SU-DHL-6 (cell line): ENCODE measurements around the gene TICRR.

ENCODE experiments used
- H2AFZ ChIP-seq: fragments of 200-600 bp; sonication (generic); 2 replicates; pipeline ENCODE4 v1.6.1; 2014; ENCODE audit warnings: low read depth, mild to moderate bottlenecking, moderate library complexity, mixed read lengths, antibody characterized with exemption, low read length; ENCODE audit not compliant: severe bottlenecking
- H3F3A ChIP-seq: fragments of 200-600 bp; shearing (Covaris generic); 2 replicates; pipeline ENCODE4 v1.6.0; 2016; ENCODE audit warnings: antibody characterized with exemption, mild to moderate bottlenecking; ENCODE audit not compliant: insufficient read depth
- H3K27ac ChIP-seq: fragments of 200-600 bp; sonication (generic); 2 replicates; pipeline ENCODE4 v1.5.1; 2016; ENCODE audit warnings: low read depth, mild to moderate bottlenecking, low read length, moderate library complexity, mixed read lengths
- H3K27me3 ChIP-seq: fragments of 200-600 bp; sonication (generic), shearing (Covaris generic); 2 replicates; pipeline ENCODE4 v1.6.0; 2014; ENCODE audit warnings: mild to moderate bottlenecking, low read length
- H3K36me3 ChIP-seq: fragments of 200-600 bp; sonication (generic); 2 replicates; pipeline ENCODE4 v1.6.1; 2014; ENCODE audit warnings: mild to moderate bottlenecking, low read length, mixed read lengths
- H3K4me2 ChIP-seq: fragments of 300-600, 200-600 bp; shearing (Covaris generic), sonication (generic); 2 replicates; pipeline ENCODE4 v1.6.0; 2014; ENCODE audit warnings: low read length, low read depth, mild to moderate bottlenecking; ENCODE audit not compliant: poor library complexity, severe bottlenecking
- H3K4me3 ChIP-seq: fragments of 200-600 bp; sonication (generic); 2 replicates; pipeline ENCODE4 v1.5.1; 2014; ENCODE audit warnings: antibody characterized with exemption, low read length, mild to moderate bottlenecking, mixed read lengths; ENCODE audit not compliant: insufficient read depth, poor library complexity, severe bottlenecking
- H3K79me2 ChIP-seq: fragments of 200-600 bp; sonication (generic); 2 replicates; pipeline ENCODE4 v1.6.1; 2014; ENCODE audit warnings: mild to moderate bottlenecking, low read length, moderate library complexity; ENCODE audit not compliant: insufficient read depth
- H3K9ac ChIP-seq: fragments of 200-600 bp; sonication (generic); 2 replicates; pipeline ENCODE4 v1.7.0; 2014; ENCODE audit warnings: mild to moderate bottlenecking, low read length
- H3K9me2 ChIP-seq: fragments of 200-600 bp; sonication (generic); replicated peaks from 2 replicates; pipeline ENCODE4 v1.6.1; 2014; ENCODE audit warnings: low read length; ENCODE audit not compliant: insufficient read depth
- H3K9me3 ChIP-seq: fragments of 200-600 bp; sonication (generic); 2 replicates; pipeline ENCODE4 v1.6.1; 2014; ENCODE audit warnings: low read length, mixed read lengths; ENCODE audit not compliant: insufficient read depth
- H4K20me1 ChIP-seq: fragments of 200-600 bp; sonication (generic); 2 replicates; pipeline ENCODE4 v1.6.1; 2014; ENCODE audit warnings: low read depth, mild to moderate bottlenecking, antibody characterized with exemption, low read length, moderate library complexity, mixed read lengths
- EZH2phosphoT487 ChIP-seq: fragments of 200-600 bp; sonication (generic), shearing (Covaris generic); conservative IDR thresholded peaks from 2 replicates; pipeline ENCODE4 v1.6.1; 2018; ENCODE audit warnings: mild to moderate bottlenecking, antibody characterized with exemption, low read length, moderate library complexity, mixed read lengths
- TF ChIP-seq, protein P1 (sequence below): fragments of 200-600 bp; sonication (generic); IDR thresholded peaks from one replicate; pipeline ENCODE4 v1.5.1; 2017; ENCODE audit warnings: antibody characterized with exemption, mild to moderate bottlenecking, low read length, moderate library complexity; ENCODE audit not compliant: insufficient read depth, poor library complexity, severe bottlenecking

The TICRR gene

DNA sequence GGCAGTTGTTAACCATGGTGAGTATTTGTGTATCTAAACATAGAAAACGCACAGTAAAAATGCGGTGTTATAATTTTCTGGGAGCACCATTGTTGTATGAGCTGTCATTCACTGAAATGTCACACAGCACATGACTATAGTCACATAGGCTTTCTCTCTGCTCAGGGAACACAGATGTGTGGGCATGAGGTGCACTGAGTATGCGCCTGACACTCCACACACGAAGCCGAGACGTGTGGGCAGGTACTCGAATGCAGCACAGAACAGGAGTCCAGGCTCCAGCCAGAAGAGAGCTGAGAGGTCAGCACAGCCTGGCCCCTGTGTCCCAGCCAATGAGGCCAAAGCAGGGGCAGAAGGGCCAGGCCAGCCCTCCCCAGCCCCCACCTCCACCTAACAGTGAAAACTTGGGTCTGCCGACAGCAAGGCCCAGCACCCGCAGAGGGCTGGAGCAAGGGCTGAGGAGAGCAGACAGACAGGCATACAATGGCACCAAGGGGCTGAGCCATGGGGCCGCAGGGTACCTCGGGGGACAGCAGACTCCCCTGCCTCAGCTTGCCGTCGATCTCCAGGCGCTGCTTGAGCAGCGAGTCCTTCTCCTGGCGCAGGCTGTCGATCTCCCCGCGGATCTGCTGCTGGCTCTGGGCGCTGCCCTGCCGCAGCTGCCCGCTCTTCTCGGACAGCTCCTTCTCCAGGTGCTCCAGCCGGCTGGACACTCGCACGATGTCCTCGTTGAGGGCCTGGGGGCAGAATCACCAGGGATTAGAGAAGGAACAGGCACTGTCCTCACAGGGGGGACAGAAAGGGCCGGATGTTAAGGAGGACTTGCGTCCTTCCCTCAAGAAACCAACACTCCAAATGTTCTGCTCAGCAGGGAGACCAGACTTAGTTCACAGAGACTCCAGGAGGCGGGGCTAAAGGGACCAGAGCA lies 56.0 kb downstream of the TICRR start:
- Histone ChIP-seq H4K20me1 (no peaks in the 10 kb centered on the region), H2AFZ (no peak overlapping the region), H3K27me3 (no peaks in the 10 kb centered on the region), H3F3A (no peaks in the 10 kb centered on the region), H3K36me3 (no peaks in the 10 kb centered on the region), H3K79me2 (no peaks in the 10 kb centered on the region), H3K9ac (no peak overlapping the region), H3K9me3 (no peaks in the 10 kb centered on the region), H3K4me2 (no peak overlapping the region), H3K27ac (no peak overlapping the region), H3K9me2 (no peaks in the 10 kb centered on the region), H3K4me3 (no peak overlapping the region)
- TF ChIP-seq EZH2phosphoT487 = no peak
- TF ChIP-seq, protein P1, sequence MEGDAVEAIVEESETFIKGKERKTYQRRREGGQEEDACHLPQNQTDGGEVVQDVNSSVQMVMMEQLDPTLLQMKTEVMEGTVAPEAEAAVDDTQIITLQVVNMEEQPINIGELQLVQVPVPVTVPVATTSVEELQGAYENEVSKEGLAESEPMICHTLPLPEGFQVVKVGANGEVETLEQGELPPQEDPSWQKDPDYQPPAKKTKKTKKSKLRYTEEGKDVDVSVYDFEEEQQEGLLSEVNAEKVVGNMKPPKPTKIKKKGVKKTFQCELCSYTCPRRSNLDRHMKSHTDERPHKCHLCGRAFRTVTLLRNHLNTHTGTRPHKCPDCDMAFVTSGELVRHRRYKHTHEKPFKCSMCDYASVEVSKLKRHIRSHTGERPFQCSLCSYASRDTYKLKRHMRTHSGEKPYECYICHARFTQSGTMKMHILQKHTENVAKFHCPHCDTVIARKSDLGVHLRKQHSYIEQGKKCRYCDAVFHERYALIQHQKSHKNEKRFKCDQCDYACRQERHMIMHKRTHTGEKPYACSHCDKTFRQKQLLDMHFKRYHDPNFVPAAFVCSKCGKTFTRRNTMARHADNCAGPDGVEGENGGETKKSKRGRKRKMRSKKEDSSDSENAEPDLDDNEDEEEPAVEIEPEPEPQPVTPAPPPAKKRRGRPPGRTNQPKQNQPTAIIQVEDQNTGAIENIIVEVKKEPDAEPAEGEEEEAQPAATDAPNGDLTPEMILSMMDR = no peak

GRCh38 chr15:89631902-89632264 lies 56.6 kb downstream of the TICRR start:
- no peaks in the 10 kb centered on the region for H3K36me3 ChIP-seq
- no peaks in the 10 kb centered on the region for H4K20me1 ChIP-seq
- H3K79me2 ChIP-seq = no peaks in the 10 kb centered on the region
- no peak overlapping the region for H3K9ac ChIP-seq
- H3F3A ChIP-seq = no peaks in the 10 kb centered on the region
- H3K9me3 ChIP-seq = no peaks in the 10 kb centered on the region
- no peak overlapping the region for H2AFZ ChIP-seq
- TF ChIP-seq EZH2phosphoT487 = no peak
- TF ChIP-seq, protein P1 = no peak
- H3K27me3 ChIP-seq = no peaks in the 10 kb centered on the region
- H3K9me2 ChIP-seq = no peaks in the 10 kb centered on the region
- H3K4me2 ChIP-seq = no peak overlapping the region
- no peak overlapping the region for H3K4me3 ChIP-seq
- no peak overlapping the region for H3K27ac ChIP-seq

DNA sequence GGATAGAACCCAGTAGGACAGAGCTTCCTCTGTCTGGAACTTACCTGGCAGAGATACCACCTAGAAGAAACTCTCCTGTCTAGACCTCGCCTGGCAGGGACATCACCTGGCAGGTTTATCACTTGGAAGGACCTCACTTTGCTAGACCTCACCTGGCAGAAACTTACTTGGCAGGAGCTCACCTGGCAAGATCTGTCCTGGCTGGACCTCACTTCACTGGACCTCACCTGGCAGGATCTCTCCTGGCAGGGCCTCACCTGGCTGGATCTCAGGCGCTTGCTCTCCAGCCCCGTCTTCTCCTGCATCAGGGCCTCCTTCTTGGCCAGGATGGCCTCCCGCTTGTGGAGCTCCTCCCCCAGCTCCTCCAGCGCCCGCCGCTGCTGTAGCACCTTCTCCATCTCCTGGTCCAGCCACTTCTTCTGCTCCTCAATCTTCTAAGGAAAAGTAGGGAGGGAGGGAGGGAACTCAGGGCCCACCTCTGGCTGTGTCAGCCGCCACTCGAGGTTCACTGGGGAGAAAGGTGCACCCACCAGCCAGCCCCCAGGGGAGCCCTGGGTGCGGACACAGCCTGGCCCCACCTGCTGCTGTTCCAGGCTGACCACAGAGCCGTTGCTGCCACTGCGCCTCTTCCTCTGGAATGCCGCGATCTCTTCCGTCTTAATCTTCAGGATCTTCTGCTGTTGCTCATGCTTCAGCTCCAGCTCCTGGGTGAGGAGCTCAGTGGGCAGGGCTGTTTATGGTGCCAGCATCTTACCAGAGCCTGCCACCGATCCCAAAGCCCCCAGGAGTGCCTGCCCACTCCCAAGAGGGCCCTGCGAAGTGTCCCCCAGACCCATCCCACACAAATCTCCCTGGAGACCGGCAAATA lies 57.5 kb downstream of the TICRR start:
- Histone ChIP-seq H3K27ac (no peak overlapping the region), H3K27me3 (no peaks in the 10 kb centered on the region), H3F3A (no peaks in the 10 kb centered on the region), H3K36me3 (no peaks in the 10 kb centered on the region), H2AFZ (no peak overlapping the region), H3K4me3 (no peak overlapping the region), H3K9me3 (no peaks in the 10 kb centered on the region), H3K9me2 (no peaks in the 10 kb centered on the region), H3K4me2 (no peak overlapping the region), H4K20me1 (no peaks in the 10 kb centered on the region), H3K9ac (no peak overlapping the region), H3K79me2 (no peaks in the 10 kb centered on the region)
- TF ChIP-seq, protein P1 = no peak
- no peak for TF ChIP-seq EZH2phosphoT487
